ENCODE measurements around the gene ADPRHL1.

The ADPRHL1 gene

GRCh38 chr13:113430378-113431110, 22.7 kb downstream of the ADPRHL1 start:
- no peak for DNase-seq

- DNase-seq: no peak
These were observed 23.7 kb downstream of the ADPRHL1 start for GRCh38 chr13:113429608-113429985.

- DNase-seq: no peak
These were observed 24.2 kb downstream of the ADPRHL1 start for GRCh38 chr13:113428871-113429607.

GRCh38 chr13:113428469-113428865, 24.8 kb downstream of the ADPRHL1 start:
- no peak for DNase-seq

- no peak for DNase-seq
These were observed 25.5 kb downstream of the ADPRHL1 start for GRCh38 chr13:113427562-113428468.

GRCh38 chr13:113426591-113426986, 26.7 kb downstream of the ADPRHL1 start:
- no peak for DNase-seq

GRCh38 chr13:113425941-113426590, 27.2 kb downstream of the ADPRHL1 start:
- DNase-seq: no peak

- no peak for DNase-seq
These were observed 29.6 kb downstream of the ADPRHL1 start for GRCh38 chr13:113423520-113424163.

GRCh38 chr13:113422807-113423519, 30.3 kb downstream of the ADPRHL1 start:
- no peak for DNase-seq

GRCh38 chr13:113421673-113422270, 31.5 kb downstream of the ADPRHL1 start:
- DNase-seq: no peak

GRCh38 chr13:113420833-113421600, 32.3 kb downstream of the ADPRHL1 start:
- no peak for DNase-seq

- DNase-seq: no peak
These were observed 33.1 kb downstream of the ADPRHL1 start for GRCh38 chr13:113420232-113420631.

- DNase-seq: no peak
These were observed 33.6 kb downstream of the ADPRHL1 start for GRCh38 chr13:113419531-113420193.

- no peak for DNase-seq
These were observed 34.6 kb downstream of the ADPRHL1 start for GRCh38 chr13:113418722-113419049.

GRCh38 chr13:113417836-113418721, 35.2 kb downstream of the ADPRHL1 start:
- DNase-seq: no peak

GRCh38 chr13:113417008-113417751, 36.1 kb downstream of the ADPRHL1 start:
- DNase-seq: no peak

- no peak for DNase-seq
These were observed 37.5 kb downstream of the ADPRHL1 start for GRCh38 chr13:113415825-113416224.

GRCh38 chr13:113415032-113415431, 38.3 kb downstream of the ADPRHL1 start:
- DNase-seq: no peak

All from retina (tissue), 1 donor.